GM19324 (cell line): ENCODE data around the gene KRT4.
"Not testable (repeated sequence)": the region's sequence is repeated elsewhere in the genome, so short reads cannot be mapped to it uniquely, and the experiment has no call there.

Experiments
- ATAC-seq: cut with Tn5 transposase; IDR thresholded peaks from one replicate; pipeline ENCODE4 v1.9.1; 2021; ENCODE audit warnings: mild to moderate bottlenecking, moderate library complexity; ENCODE audit not compliant: unreplicated experiment, low FRiP score

The KRT4 gene

GRCh38 chr12:52795332-52795674 is 18.6 kb downstream of the KRT4 start:
- ATAC-seq = not testable (repeated sequence)

DNA sequence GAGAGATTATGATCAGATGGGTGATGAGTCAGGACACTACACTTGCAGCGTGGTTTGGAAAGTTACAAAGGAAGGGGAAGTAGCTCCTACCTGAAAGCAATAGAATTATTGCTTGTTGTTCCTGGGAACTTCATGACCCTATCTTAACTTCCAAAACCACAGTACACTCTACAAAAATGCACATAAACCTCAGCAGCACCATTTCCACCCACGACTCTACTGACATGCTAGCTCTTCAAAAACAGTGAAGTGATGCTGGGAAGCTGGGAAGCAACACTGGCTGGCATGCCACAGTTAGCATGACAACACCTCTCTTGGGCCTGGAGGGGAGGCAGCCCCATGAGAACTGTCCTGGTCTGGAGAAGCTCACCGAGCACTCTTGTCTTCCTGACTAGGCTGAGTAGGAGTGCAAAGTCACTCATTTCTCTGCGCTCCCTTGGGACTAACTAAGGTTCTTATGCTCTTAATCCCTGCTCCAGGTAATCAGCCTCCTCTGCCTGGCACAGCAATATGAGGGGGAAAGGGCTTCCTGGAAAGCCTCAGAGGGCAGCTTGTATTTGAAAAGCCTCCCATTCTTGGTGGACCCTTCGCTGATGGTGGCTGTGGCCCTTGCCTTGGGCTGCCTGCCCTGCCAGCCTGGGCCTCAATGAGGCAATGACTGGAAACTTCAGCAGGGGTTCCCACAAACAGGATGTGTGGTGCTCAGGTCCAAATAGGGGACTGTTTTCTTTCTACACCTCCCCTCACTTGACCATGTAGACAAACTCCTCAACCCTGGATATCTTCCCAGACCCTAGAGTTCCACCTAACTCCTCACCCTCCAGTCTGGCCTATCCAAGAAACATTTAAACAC is 19.2 kb downstream of the KRT4 start:
- no peak for ATAC-seq

DNA sequence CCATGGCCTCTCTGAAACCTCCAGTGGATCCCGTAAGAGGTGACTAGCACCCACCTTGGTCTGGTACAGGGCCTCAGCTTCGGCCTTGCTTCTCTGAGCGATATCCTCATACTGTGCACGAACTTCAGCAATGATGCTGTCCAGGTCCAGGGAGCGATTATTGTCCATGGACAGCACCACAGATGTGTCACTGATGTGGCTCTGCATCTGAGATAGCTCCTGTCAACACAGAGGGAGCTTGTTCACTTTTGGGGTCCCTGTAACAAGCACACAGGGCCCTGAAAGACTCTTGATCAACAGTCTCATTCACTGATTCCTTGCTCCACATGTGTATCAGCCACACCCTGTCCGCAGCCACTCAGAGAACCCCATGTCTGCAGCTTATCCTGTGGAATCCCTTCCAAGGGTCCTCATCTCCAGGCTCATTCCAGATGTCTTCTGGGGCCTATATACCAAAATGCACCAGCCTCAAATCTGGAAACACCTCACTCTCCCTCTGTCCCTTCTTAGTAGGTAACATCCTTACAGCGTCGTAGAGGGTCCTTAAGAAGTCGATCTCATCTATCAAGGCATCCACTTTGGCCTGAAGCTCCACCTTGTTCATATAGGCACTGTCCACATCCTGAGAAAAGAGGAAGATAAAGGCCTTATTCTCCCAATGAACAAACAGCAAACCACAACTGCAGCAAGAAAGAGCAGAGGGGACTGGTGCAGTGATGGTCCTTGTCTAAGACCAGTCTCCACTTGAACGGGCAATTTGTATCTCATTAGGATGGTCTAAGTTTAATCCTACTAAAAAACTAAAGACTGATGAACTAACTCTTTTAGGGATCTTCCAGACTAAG is 21.5 kb downstream of the KRT4 start:
- no peak for ATAC-seq

- ATAC-seq = no peak
Measured at GRCh38 chr12:52791271-52792184, 22.4 kb downstream of the KRT4 start.

DNA sequence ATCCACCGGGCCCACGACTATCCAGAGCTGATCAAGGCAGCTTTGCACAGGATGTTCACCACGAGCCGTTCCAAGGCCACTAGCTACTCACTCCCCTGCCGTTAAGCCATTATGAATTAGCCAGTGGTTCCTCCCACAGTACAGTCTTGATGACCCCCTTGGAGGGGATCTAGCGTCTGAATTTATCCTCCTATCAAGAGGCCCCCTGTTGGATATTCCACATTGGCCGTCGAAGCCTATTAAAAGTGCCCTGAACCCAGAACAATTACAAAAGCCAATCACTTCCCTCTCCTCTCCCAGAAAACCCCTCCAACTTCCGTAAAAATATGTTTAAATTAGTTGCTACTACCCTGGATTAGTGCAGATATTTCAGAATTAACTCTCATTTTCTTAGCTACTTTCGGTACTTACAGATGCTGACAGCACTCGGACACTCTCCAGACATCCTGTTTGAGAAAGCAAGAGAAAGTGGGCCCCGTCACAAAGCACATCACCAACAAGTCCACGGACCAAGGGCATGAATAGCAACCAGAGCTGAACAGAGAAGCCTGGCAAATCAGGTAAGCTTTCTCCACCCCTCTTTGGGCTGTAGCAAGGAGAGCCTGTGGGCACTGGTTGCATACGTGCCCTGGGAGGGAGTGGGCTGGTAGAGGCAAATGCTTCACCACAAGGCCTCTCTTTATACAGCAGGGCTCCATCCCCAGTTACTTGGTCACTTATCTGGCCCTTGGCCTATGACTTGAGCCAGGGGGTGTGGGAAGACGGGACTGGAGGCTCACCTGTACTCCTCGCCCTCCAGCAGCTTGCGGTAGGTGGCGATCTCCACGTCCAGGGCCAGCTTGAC is 23.3 kb downstream of the KRT4 start:
- no peak for ATAC-seq

DNA sequence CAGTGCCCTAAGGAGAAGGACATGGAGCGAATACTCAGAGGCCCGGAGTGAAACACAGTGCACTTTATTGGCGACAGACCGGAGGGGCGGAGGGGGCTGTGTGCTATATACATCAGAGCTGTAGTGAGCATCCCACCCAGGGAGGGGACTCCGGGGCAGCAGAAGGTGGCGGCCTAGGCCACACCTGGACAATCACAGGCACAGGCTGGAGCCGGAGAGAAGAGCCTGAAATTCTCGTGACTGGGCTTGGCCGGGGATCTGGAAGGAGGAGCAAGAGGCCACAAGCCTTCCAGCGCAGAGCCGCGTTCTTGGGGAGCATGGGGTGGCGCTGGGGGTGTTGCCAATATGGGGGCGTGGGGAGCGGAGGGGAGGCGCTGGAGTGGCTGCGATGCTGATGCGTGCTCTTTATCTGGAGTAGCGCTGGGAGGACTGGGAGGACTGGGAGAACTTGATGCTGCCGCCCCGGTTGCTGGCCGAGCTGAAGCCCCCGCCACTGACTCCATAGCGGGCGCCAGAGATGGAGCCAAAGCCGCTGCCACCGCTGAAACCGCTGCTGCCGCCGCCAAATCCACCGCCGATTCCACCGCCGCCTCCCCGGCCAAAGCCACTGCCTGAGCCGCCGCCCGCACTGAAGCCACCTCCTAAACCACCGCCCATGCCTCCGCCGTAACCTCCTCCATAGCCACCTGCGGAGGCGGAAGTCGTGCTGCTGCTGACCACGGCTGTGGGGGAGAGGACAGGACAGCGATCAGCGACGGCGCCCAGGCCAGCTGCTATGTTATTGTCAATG is 24.1 kb downstream of the KRT4 start:
- ATAC-seq = no peak

GRCh38 chr12:52788876-52789636 is 24.9 kb downstream of the KRT4 start:
- ATAC-seq = no peak

DNA sequence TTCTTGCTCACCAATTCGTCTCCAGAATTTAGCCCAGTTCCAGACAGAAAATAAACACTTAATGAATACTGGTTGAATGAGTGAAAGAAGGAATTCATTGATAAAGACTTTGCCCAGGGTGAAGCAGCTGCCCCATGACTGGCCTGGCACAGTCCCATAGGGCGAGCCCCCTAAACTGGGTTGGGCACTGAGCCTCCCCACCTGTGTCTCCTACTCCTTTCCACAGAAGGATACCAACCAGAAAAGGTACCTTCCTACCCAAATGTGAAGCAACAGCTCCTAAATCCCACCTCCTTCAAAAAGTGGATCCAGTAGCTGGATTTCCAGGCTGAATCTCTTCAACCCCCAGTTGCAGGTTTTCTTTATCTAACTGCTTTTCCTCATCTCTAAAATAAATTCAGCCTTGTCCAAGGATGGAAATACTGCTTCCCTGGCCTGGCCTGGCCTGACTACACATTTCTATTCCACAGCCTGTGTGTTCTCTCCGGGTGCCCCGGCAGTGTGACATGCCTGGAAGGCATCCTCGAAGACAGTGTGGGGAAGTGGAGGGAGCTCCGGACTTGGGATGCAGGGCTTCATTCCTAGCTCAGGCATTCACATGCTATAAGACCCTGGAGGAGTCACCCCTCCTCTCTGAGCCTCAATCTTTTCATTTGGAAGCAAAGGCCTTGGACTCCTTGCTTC is 25.6 kb downstream of the KRT4 start:
- ATAC-seq = no peak

DNA sequence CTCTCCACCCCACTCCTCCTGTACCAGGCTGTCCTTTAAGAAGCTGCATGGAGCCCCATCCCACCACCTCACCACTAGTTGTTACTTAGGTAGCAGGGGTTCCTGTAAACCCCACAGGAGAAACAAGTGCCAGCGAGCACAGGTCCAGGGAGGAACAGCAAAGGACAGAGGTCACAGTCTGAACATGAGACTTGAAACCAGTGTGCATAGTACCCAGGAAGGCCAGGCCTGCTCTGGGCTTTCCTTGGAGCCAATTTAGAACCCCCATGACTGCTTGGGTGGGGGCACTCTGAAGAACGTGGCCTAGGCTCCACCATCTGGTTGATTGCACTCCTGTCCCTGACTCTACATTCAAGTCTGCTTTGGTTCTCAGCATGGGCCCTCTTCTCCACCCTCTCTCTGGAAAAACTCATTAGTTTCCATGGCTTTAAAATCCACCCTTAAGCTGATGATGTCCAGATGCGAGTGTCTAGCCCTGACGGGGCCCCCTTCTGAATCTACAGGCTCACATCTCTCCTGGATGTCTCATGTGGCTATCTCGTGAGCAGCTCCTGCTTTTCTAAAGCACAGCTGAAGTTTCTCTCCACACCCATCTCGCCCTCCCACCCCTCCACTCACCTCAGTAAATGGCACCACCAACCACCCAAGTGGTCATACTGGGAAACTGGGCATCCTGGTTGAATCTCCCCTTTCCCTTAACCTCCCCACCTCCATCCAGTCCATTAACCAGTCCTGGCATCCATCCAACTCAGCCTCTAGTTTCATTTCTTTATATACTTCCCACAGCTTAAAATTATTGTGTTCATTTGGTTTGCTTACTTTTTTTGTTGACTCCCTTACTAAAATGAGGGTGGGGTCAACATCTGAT is 26.4 kb downstream of the KRT4 start:
- ATAC-seq = no peak

- no peak for ATAC-seq
Measured at GRCh38 chr12:52784909-52785308, 29.0 kb downstream of the KRT4 start.

DNA sequence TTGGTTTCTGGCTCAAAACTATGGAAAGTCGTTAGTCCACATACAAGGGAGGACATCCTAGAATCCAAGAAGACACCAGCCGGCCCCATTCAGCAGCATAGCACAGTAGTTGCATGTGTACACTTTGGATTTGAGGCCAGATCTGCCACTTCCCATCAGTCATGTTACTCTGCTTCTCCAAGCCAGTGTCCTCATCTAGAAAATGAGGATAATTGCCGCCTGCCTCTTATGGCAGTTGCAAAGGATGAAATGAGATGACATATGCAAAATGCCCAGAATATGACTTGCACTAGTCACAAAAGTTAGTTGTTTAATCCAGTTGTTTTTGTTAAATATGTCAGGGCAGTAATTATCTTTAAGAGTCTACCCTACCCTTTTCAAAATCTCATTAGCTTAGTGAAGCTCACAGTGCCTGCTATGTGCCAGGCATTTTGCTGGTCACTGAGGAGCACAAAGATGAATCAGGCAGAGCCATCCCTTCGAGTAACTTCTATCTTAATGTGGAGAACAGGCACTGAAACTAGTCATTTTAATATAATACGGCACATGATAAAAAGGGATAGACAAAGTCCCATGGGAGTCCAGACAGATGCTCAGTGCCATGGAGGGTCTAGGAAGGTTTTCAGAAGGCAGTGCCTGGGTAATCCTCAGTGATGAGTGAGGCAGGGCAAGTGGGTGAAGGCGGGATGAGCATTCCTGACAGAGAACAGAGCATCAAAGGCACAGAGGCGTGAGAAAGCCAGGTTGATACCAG is 30.2 kb downstream of the KRT4 start:
- ATAC-seq = no peak

DNA sequence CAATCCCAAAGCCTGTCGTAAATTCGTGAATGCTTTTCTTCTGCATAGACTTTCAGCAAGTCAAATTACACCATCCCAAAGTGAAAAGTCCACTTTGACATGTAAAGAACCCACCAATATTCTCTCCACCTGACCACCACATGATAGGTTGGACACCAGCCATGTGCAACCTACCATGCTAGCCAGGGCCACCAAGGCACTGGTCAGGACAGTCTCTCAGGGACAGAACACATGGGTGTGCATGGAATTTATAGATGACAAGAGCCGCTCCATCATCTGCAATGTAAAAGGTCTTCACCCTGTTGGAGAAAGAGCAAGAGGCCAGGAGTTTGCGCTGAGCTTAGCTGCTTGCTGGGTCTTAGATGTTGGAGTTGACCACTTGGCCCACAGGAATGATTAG is 31.4 kb downstream of the KRT4 start:
- no peak for ATAC-seq

DNA sequence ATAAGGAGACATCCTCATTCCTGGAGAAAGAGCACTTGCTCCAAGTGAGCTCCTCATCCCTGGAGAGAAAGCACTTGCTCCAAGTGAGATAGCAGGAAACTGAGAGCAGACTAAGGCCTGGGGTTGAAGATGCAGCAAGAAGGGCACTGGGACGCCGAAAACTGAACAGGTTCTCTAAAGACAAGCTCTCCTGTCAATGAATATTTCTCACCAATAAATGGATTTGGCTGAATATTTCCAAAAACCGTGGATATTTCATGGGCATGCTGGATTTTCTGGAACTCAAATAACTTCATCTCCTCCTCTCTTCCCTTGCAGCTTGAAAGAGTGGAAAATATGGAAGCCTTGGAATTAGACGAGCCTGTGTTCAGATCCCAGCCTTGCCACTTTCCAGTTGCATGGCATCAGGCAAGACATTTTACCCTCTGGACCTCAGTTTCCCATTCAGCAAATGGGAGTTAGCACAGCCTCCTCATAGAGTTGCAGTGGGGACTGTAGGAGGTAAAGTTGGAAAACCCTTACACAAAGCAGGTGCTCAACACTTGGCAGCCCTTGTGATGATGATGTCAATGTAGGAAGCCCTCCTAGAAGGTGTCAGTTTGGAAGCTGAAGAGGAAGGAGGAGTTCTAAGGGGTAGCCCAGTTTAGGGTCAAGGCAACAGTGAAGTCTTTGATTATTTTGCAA is 32.4 kb downstream of the KRT4 start:
- no peak for ATAC-seq

GRCh38 chr12:52779914-52780313 is 34.0 kb downstream of the KRT4 start:
- ATAC-seq = no peak

- no peak for ATAC-seq
Measured at GRCh38 chr12:52778833-52779232, 35.1 kb downstream of the KRT4 start.

- ATAC-seq = no peak
Measured at GRCh38 chr12:52777566-52777965, 36.4 kb downstream of the KRT4 start.
